WTC11 (cell line): ENCODE data around the gene MLEC.

ENCODE experiments used
- NFYB ChIP-seq: sonication (generic); formaldehyde crosslinking; conservative IDR thresholded peaks from 2 replicates; pipeline ENCODE4 v1.8.0; 2022; ENCODE audit warnings: low read depth, missing genetic modification reagents
- RORB ChIP-seq: fragments of 250-450 bp; sonication (Bioruptor Pico); IDR thresholded peaks from 2 replicates; pipeline ENCODE4 v1.9.0; 2021; ENCODE audit warnings: mild to moderate bottlenecking
- TF ChIP-seq, protein P1 (sequence below): fragments of 200-600 bp; IDR thresholded peaks from 2 replicates; pipeline ENCODE4 v1.8.0; 2022; ENCODE audit warnings: antibody characterized with exemption
- TF ChIP-seq, protein P2 (sequence below): sonication (generic); formaldehyde crosslinking; IDR thresholded peaks from 2 replicates; pipeline ENCODE4 v1.8.0; 2022; ENCODE audit warnings: mild to moderate bottlenecking, missing genetic modification reagents
- TF ChIP-seq, protein P3 (sequence below): sonication (generic); formaldehyde crosslinking; IDR thresholded peaks from 2 replicates; pipeline ENCODE4 v1.8.0; 2023; ENCODE audit warnings: missing genetic modification reagents, mild to moderate bottlenecking, borderline replicate concordance
- TF ChIP-seq, protein P4 (sequence below): fragments of 250-450 bp; sonication (Bioruptor Pico); IDR thresholded peaks from 2 replicates; pipeline ENCODE4 v1.8.0; 2021; ENCODE audit warnings: mild to moderate bottlenecking

DNA sequence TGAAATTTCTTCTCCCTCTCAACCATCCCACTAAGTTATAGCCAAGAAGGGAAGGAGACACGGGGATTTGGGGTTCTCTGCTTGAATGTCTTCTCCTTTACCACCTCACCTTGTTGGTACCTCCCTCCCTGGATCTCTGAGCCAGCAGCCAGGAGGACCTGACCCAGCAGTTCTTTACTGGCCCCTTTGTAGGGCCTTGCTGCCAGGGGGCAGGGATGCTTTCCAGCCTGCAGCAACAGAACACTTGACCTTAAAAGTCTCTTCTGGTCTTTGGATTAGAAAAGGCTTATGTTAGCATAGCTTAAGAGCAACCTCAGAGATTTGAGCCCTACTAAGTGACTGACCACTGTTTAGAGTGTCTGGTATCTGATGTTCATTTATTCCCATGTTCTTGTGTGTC lies 10.4 kb downstream of the MLEC start:
- TF ChIP-seq, protein P1, sequence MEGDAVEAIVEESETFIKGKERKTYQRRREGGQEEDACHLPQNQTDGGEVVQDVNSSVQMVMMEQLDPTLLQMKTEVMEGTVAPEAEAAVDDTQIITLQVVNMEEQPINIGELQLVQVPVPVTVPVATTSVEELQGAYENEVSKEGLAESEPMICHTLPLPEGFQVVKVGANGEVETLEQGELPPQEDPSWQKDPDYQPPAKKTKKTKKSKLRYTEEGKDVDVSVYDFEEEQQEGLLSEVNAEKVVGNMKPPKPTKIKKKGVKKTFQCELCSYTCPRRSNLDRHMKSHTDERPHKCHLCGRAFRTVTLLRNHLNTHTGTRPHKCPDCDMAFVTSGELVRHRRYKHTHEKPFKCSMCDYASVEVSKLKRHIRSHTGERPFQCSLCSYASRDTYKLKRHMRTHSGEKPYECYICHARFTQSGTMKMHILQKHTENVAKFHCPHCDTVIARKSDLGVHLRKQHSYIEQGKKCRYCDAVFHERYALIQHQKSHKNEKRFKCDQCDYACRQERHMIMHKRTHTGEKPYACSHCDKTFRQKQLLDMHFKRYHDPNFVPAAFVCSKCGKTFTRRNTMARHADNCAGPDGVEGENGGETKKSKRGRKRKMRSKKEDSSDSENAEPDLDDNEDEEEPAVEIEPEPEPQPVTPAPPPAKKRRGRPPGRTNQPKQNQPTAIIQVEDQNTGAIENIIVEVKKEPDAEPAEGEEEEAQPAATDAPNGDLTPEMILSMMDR: no peak
- TF ChIP-seq, protein P2, sequence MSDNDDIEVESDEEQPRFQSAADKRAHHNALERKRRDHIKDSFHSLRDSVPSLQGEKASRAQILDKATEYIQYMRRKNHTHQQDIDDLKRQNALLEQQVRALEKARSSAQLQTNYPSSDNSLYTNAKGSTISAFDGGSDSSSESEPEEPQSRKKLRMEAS (CRISPR knock-in tag): no peak
- TF ChIP-seq, protein P3, sequence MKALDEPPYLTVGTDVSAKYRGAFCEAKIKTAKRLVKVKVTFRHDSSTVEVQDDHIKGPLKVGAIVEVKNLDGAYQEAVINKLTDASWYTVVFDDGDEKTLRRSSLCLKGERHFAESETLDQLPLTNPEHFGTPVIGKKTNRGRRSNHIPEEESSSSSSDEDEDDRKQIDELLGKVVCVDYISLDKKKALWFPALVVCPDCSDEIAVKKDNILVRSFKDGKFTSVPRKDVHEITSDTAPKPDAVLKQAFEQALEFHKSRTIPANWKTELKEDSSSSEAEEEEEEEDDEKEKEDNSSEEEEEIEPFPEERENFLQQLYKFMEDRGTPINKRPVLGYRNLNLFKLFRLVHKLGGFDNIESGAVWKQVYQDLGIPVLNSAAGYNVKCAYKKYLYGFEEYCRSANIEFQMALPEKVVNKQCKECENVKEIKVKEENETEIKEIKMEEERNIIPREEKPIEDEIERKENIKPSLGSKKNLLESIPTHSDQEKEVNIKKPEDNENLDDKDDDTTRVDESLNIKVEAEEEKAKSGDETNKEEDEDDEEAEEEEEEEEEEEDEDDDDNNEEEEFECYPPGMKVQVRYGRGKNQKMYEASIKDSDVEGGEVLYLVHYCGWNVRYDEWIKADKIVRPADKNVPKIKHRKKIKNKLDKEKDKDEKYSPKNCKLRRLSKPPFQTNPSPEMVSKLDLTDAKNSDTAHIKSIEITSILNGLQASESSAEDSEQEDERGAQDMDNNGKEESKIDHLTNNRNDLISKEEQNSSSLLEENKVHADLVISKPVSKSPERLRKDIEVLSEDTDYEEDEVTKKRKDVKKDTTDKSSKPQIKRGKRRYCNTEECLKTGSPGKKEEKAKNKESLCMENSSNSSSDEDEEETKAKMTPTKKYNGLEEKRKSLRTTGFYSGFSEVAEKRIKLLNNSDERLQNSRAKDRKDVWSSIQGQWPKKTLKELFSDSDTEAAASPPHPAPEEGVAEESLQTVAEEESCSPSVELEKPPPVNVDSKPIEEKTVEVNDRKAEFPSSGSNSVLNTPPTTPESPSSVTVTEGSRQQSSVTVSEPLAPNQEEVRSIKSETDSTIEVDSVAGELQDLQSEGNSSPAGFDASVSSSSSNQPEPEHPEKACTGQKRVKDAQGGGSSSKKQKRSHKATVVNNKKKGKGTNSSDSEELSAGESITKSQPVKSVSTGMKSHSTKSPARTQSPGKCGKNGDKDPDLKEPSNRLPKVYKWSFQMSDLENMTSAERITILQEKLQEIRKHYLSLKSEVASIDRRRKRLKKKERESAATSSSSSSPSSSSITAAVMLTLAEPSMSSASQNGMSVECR: no peak
- TF ChIP-seq NFYB (CRISPR knock-in tag) (no peak), RORB (CRISPR knock-in tag) (no peak)
- TF ChIP-seq, protein P4, sequence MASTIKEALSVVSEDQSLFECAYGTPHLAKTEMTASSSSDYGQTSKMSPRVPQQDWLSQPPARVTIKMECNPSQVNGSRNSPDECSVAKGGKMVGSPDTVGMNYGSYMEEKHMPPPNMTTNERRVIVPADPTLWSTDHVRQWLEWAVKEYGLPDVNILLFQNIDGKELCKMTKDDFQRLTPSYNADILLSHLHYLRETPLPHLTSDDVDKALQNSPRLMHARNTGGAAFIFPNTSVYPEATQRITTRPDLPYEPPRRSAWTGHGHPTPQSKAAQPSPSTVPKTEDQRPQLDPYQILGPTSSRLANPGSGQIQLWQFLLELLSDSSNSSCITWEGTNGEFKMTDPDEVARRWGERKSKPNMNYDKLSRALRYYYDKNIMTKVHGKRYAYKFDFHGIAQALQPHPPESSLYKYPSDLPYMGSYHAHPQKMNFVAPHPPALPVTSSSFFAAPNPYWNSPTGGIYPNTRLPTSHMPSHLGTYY (CRISPR knock-in tag): no peak
